Omental fat pad (tissue), 4 donors: ENCODE results near the gene TH. TPM values are rescaled to one million over a fixed set of nuclear protein-coding genes. Genes with fewer than 3 reads are reported as not detected.

Experiments
- ATAC-seq: fragments of 150-250 bp; one replicate; pipeline ENCODE4 v1.9.1; 2016; ENCODE audit warnings: mild to moderate bottlenecking, moderate library complexity; ENCODE audit not compliant: low FRiP score
- DNase-seq: peaks from one replicate; pipeline ENCODE4 v3.0.0-alpha.2; 2019; ENCODE audit warnings: low spot score
- CTCF ChIP-seq, 3 donors: fragments of 450-650 bp; IDR thresholded peaks; one replicate each; pipeline ENCODE4 v1.5.1; 2016 to 2017; ENCODE audit warnings: antibody characterized with exemption in 3 of 3, mild to moderate bottlenecking in 3 of 3, moderate library complexity in 2 of 3
- total RNA-seq, 4 donors: library from RNA; depleted of rRNA; stranded (reverse); fragments of >200 nt; gene quantifications; one replicate each; pipeline ENCODE4 v1.1.0, GENCODE V29; 2016

Gene TH
- total RNA-seq, 4 donors from 2014 or later, result not detected

- TF ChIP-seq CTCF (IDR thresholded peaks at IDR 0.05), result no peak
- DNase-seq (no peak), ATAC-seq (no peak)
These were observed 32.5 kb downstream of the TH start, which contains the start of gene IGF2 for GRCh38 chr11:2139123-2139521. Gene IGF2, minus strand, starts transcription at chr11:2139389. Its CDS starts 3,866 bp downstream, at chr11:2135523.

- no peak for ATAC-seq
- TF ChIP-seq CTCF (IDR thresholded peaks at IDR 0.05), result no peak
- DNase-seq, result no peak
These were observed 33.0 kb downstream of the TH start for GRCh38 chr11:2138431-2139122.

- TF ChIP-seq CTCF (IDR thresholded peaks at IDR 0.05), result no peak
- DNase-seq, result no peak
- no peak for ATAC-seq
These were observed 33.6 kb downstream of the TH start for GRCh38 chr11:2138068-2138430.

GRCh38 chr11:2137202-2138067 is 34.2 kb downstream of the TH start:
- TF ChIP-seq CTCF (IDR thresholded peaks at IDR 0.05), result no peak
- no peak for DNase-seq
- ATAC-seq, result no peak

- ATAC-seq (no peak), DNase-seq (no peak)
- no peak for TF ChIP-seq CTCF (IDR thresholded peaks at IDR 0.05)
These were observed 34.7 kb downstream of the TH start for GRCh38 chr11:2136952-2137201.

- no peak for DNase-seq
- no peak for TF ChIP-seq CTCF (IDR thresholded peaks at IDR 0.05)
- ATAC-seq, result no peak
These were observed 35.2 kb downstream of the TH start for GRCh38 chr11:2136209-2136951.
